NCI-H1694 treated with DMSO at 0.1 percent for 48 hours (cell line): ENCODE measurements around the gene WLS.
A peak's percentile ranks its signal among the peaks of the same experiment; 100 is the strongest.

ENCODE experiments used
- DNase-seq: peaks from one replicate; lab custom pipeline; 2025; lab: John Stamatoyannopoulos, UW

WLS gene

DNA sequence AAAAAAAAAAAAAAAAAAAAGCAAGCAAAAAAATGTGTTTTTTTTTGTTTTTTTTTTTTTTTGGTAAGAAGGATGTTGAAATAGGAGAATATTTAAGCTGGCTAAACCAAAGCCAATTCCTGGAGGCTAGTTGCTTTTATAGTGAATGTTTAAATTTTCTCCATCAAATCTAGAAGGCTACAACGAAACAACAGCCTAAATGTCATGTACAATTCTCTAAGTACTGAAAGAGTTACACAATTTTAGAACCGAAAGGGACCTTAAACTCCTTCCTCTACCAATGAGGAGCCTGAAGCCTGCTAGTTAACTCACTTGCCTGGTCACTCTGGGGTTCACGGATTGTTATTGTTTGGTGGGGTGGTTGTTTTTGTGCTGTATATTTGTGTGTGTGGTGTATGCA, 3.5 kb downstream of the WLS start:
- no peak for DNase-seq

DNA sequence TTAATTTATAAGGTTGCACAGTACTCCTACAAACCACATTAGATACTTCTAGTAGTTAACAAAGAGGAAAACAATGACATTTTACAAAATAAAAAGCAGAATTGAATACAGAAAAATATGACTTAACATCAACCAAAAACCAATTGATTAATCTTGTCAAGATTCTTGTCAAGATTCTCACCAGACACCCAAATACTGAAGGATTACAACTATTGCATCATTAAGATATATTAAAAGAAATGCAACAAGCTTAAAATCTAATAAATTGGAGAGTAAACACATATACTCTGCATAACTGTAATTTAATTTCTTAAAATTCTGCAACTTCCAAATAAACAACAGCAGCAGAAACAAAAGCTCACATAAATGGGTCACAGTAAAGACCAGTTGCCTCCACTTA, 4.7 kb downstream of the WLS start:
- no peak for DNase-seq

- no peak for DNase-seq
These were observed 6.5 kb downstream of the WLS start for GRCh38 chr1:68225781-68226180.

DNA sequence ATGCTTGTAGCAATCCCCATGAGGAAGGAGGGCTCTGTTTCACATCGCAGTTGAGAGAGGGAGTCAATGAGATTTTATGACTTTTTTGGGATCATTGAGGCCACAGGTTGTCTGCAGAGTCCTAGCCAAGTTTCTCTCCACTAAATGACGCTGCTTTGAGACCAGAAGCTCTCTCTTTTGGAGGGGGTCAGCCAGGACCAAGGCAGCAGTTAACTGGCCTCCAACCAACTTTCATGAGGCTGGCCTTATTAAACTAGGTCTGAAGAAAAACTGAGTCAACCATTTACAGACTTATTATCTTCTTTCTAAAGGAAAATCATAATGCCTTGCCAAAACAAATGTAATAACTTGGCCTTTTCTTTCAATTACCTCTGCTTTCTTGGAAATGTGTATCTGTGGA, 8.6 kb downstream of the WLS start:
- no peak for DNase-seq

- no peak for DNase-seq
These were observed 10.3 kb downstream of the WLS start for GRCh38 chr1:68221980-68222373.

- no peak for DNase-seq
These were observed 11.0 kb downstream of the WLS start for GRCh38 chr1:68221001-68221979.

DNA sequence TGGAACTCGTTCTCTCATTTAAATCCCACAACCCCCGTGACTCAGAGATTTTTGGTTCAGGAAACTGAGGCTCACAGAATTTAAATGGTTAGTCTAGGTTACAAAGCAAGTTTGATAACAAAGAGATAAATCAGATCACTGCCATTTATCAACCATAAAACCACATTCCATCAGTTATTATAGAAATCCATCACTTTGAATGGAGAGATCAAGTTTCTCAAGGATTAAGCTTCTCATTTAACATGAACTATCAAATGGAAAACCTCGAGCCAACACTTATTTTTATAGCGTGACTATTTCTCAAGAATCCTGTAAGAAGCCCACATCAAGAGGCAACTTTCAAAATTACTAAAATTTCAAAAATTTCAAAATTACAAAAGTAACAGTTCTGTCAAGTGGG, 11.9 kb downstream of the WLS start:
- no peak for DNase-seq

DNA sequence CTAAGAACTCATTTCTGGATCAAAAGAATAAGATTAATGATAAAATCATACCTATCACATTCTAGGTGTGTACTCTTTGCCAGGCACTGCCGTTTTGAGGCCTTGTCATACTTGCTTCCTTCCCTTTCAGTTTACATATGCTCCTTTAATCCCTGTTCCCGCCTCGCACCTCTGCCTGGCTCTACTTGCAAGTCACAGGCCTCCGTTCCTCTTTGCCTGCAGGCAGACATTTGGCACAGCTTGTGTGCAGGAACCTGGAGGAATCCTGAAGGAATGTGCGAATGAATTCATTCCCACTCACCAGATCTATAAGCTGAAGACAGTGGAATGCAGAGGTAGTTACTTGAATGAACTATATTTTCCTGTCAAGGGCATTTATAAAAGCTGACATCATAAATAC, 13.8 kb downstream of the WLS start:
- DNase-seq = no peak

- no peak for DNase-seq
These were observed 14.7 kb downstream of the WLS start for GRCh38 chr1:68217618-68218017.

- no peak for DNase-seq
These were observed 15.2 kb downstream of the WLS start for GRCh38 chr1:68217060-68217554.

- DNase-seq = no peak
These were observed 16.1 kb downstream of the WLS start for GRCh38 chr1:68216089-68216772.

- peak; percentile 9 for DNase-seq
These were observed 18.5 kb downstream of the WLS start for GRCh38 chr1:68213843-68214242.

GRCh38 chr1:68211761-68212380, 20.5 kb downstream of the WLS start:
- DNase-seq = no peak

DNA sequence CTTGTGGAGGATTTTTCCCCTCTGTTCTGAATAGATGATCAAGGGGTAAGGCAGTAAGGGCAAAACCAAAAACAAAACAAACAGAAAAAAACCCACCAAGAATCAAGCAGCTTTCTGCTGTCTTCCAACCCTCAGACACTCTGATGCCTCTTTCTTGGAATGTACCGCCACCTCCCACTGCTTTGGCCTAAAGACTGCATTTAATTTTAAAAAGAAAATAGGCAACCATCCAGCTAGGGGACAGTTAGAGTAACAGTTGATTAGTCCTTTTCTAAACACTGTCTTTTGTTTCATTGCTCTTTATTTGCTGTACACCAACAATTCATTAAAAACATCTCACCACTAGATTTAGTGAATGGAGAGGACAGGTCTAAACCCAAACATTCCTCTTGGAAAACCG, 21.5 kb downstream of the WLS start:
- DNase-seq = no peak

DNA sequence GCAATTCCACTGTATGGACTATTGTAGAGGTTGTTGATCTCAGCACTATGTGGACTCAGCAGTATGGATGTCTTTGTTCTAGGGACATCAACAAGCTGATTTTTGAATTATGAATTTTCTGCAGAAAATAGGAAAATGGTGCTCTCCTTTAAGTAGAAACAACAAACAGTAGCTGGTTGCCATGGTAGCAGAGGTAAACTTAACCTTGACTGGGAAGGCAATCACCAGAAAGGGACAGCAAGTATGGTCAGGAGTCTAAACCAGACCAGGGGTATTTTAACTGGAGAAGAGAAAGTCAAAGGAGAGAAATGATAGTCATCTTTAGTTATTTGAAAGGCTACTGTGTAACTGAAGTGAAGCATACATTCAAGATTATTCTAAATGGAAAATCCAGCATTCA, 22.3 kb downstream of the WLS start:
- DNase-seq = no peak

DNA sequence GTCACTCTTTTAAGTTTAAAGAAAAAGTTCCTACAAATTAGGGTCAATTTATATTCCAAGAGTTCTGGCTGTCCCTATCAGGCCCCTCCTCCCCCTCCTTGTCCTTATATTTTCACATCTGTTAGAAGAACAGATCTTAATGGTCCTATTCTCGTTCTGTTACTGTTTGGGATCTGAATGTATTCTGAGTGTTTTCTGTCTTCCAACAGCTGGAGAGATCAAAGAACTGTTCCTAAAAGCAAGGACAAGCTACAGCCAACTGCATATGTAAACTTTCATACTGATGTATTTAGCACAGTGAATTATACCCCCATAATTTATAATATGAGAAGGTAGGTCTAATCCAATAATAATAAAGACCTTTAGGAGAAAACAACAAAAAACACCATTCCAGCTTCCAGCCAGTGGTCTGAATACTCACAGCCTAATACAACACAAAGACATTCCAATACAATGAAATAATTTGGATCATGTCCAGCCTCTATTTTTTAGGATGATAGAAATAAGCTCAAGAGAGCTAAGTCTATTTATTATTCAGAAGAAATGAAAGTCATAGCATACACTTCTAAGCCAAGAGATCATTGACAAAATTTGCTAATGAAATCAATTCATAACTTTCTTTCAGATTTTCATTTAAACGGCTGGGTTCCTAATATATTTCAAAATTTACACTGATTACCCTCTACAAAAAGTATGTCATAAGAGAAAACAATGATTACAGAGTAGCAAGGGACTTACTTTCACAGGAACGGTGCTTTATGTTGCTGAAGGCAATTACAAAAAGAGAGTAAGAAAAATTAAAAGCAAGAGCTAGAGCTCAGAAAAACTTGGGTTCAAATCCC, 25.3 kb downstream of the WLS start:
- DNase-seq = no peak

- DNase-seq = no peak
These were observed 26.4 kb downstream of the WLS start for GRCh38 chr1:68205794-68206358.

DNA sequence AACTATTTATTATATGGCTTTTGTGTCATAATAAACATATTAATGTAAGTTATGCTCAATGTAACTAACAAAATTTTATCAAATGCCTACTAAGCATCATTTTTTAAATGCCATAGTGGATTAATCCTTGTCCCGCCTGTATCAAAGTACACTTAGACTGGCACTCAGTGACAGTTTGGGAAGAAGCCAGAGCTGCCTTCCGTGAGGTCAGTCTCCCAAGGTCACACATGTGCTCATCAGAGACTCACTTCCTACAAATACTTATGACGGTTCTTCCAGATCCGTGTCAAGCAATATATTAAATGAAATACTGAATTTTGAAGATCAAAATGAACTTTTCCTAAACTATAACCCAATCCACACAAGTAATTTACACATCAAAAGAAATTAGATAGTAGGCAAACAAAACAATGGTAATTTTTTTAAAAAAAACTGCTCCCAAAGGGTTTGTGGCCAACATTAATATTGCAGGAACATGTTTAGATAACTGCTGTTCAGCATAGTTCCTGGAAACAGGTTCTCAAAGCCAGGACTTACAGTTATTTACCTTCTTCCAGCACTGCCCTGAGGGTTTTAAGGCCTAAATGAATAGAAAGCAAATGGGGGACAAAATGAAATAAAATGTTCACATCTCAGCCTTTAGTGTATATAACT, 27.2 kb downstream of the WLS start:
- no peak for DNase-seq

DNA sequence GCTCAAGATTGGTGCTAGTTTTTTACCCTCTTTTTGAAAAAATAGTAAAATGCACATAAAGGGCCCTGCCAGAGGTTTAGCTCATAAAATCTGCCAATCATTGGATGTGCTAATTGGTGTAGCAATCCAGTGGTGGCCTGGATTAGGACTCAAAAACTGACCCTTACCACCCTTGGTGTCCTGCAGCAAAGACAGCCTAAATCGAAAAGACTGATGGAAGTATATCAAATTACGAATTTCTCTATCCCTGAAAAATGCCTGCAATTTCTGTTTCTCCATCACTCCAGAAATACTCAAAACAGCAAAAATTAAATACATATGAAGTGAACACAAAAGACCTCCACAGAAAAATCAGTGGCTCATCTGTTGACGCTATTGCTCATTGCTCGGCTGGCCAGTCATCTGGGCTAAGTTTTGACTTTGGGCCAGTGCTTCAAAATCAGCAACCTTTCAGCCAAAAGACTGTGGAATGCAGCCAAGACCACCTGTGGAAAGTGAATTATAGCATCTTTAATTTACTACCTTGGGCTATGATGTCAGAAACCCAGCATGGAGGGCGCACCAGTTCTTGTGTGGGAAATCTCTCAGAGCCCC, 30.0 kb downstream of the WLS start:
- no peak for DNase-seq

DNA sequence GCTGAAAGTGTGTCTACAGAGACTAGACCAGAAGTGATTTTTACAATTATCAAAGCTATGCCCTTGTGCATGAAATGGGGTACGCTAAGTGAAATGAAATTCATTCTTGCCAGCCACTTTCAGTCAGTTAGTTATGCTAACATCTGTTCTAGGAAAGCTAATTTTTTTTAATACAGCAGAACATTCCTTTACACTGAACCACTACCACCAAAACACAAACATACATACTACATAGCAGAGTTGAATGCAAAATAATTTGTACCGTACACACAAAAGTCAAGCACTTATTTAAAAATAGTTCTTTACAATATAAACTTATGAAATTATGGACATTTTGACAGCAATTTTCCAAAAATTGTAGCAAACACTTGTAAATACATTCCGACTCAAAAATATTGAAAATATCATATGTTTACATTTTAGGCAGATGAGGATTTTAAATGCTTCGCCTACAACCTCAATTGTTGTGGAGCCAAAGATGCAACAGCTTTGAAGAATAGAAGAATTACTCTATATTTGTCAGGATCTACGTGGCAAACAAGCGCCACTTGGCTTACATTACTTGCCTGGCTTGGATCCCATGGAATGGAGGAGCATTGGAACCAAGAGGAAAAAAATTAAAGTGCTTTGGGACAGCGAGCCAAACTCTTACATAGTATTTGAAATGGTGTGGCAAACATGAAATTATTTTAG, 30.6 kb downstream of the WLS start:
- DNase-seq = no peak
